NCI-H524 treated with DMSO at 0.1 percent for 48 hours (cell line): ENCODE data around the gene EIF3B.
"Not testable (repeated sequence)": the region's sequence is repeated elsewhere in the genome, so short reads cannot be mapped to it uniquely, and the experiment has no call there.

Source experiments
- DNase-seq: peaks from one replicate; lab custom pipeline; 2025; lab: John Stamatoyannopoulos, UW

EIF3B gene

GRCh38 chr7:2399848-2400587, 45.4 kb downstream of the EIF3B start:
- no peak for DNase-seq

- DNase-seq, result no peak
Measured at GRCh38 chr7:2402687-2403013, 48.0 kb downstream of the EIF3B start.

GRCh38 chr7:2403014-2403717, 48.5 kb downstream of the EIF3B start, which contains the start of gene CHST12:
TSS of gene CHST12 (plus strand) at chr7:2403611. CDS start at chr7:2432640, 29,029 bp downstream.
- no peak for DNase-seq

- DNase-seq, result no peak
Measured at GRCh38 chr7:2403718-2404648, 49.4 kb downstream of the EIF3B start.

GRCh38 chr7:2404714-2405119, 50.1 kb downstream of the EIF3B start:
- no peak for DNase-seq

GRCh38 chr7:2405201-2405600, 50.6 kb downstream of the EIF3B start:
- no peak for DNase-seq

- DNase-seq, result no peak
Measured at GRCh38 chr7:2405601-2406345, 51.1 kb downstream of the EIF3B start.

GRCh38 chr7:2409745-2410414, 55.3 kb downstream of the EIF3B start:
- DNase-seq, result no peak

- no peak for DNase-seq
Measured at GRCh38 chr7:2411049-2411448, 56.4 kb downstream of the EIF3B start.

GRCh38 chr7:2411815-2412586, 57.4 kb downstream of the EIF3B start:
- no peak for DNase-seq

- no peak for DNase-seq
Measured at GRCh38 chr7:2412587-2413201, 58.1 kb downstream of the EIF3B start.

- no peak for DNase-seq
Measured at GRCh38 chr7:2416063-2416462, 61.4 kb downstream of the EIF3B start.

- DNase-seq, result no peak
Measured at GRCh38 chr7:2416650-2417049, 62.0 kb downstream of the EIF3B start.

- not testable (repeated sequence) for DNase-seq
Measured at GRCh38 chr7:2417178-2417577, 62.6 kb downstream of the EIF3B start.

GRCh38 chr7:2417981-2418481, 63.4 kb downstream of the EIF3B start:
- DNase-seq, result no peak

- DNase-seq, result no peak
Measured at GRCh38 chr7:2420216-2420933, 65.7 kb downstream of the EIF3B start.

- DNase-seq, result no peak
Measured at GRCh38 chr7:2421943-2422310, 67.3 kb downstream of the EIF3B start.

GRCh38 chr7:2425749-2426148, 71.1 kb downstream of the EIF3B start:
- no peak for DNase-seq
